HepG2 (cell line): ENCODE data around the gene MT4. TPM values are rescaled to one million over a fixed set of nuclear protein-coding genes. Genes with fewer than 3 reads are reported as not detected.
A peak's percentile ranks its signal among the peaks of the same experiment; 100 is the strongest.

Experiments used
- AGO2 ChIP-seq: fragments of 200-400 bp; formaldehyde crosslinking; optimal IDR thresholded peaks from 2 replicates; pipeline ENCODE3; 2017; ENCODE audit warnings: mild to moderate bottlenecking, low read depth, low read length, moderate library complexity
- CBX2 ChIP-seq, 2 experiments: fragments of 200-600 bp in 1 of 2; sonication (generic); formaldehyde crosslinking in 1 of 2; IDR thresholded peaks; 2 replicates each; pipeline versions ENCODE4 v1.7.0 to v1.8.1; 2018 to 2022; ENCODE audit warnings: low read depth in 2 of 2, low read length in 1 of 2, mild to moderate bottlenecking in 1 of 2, missing genetic modification reagents in 1 of 2
- CREM ChIP-seq, 2 experiments: sonication (generic) in 1 of 2; formaldehyde crosslinking in 1 of 2; IDR thresholded peaks; 2 replicates each; pipeline versions ENCODE4 v1.4.0 to v1.6.1; 2016 to 2020; ENCODE audit warnings: antibody characterized with exemption in 1 of 2, mild to moderate bottlenecking in 1 of 2, missing genetic modification reagents in 1 of 2
- DBP ChIP-seq: sonication (generic); formaldehyde crosslinking; IDR thresholded peaks from 2 replicates; pipeline ENCODE4 v1.4.0; 2020; ENCODE audit warnings: missing genetic modification reagents; ENCODE audit errors: not compliant biosample characterization
- HNF1B ChIP-seq: sonication (generic); formaldehyde crosslinking; IDR thresholded peaks from 2 replicates; pipeline ENCODE4 v1.5.1; 2020; ENCODE audit warnings: mild to moderate bottlenecking, moderate library complexity, missing genetic modification reagents
- HOXA7 ChIP-seq: sonication (generic); formaldehyde crosslinking; IDR thresholded peaks from 2 replicates; pipeline ENCODE4 v1.8.1; 2022; ENCODE audit warnings: mild to moderate bottlenecking, missing genetic modification reagents, moderate library complexity
- KLF15 ChIP-seq: sonication (generic); formaldehyde crosslinking; IDR thresholded peaks from 2 replicates; pipeline ENCODE4 v1.8.1; 2023; ENCODE audit warnings: borderline replicate concordance, mild to moderate bottlenecking, inconsistent platforms, missing genetic modification reagents, mixed read lengths
- MAZ ChIP-seq, 2 experiments: sonication (generic) in 1 of 2; formaldehyde crosslinking in 1 of 2; IDR thresholded peaks; 2 replicates each; pipeline versions ENCODE4 v1.5.0 to v1.6.1; 2012 to 2020; ENCODE audit warnings: low read depth in 2 of 2, mild to moderate bottlenecking in 2 of 2, borderline replicate concordance in 1 of 2, improper control_type of control experiment in 1 of 2, low read length in 1 of 2, missing genetic modification reagents in 1 of 2, moderate library complexity in 1 of 2
- MTA3 ChIP-seq: sonication (generic); formaldehyde crosslinking; IDR thresholded peaks from 2 replicates; pipeline ENCODE4 v1.4.0; 2020; ENCODE audit warnings: missing genetic modification reagents
- PPARG ChIP-seq: conservative IDR thresholded peaks from 2 replicates; pipeline ENCODE4 v1.6.1; 2016; ENCODE audit warnings: missing biosample characterization, missing genetic modification reagents
- SMARCC2 ChIP-seq: fragments of 450-650 bp; IDR thresholded peaks from 2 replicates; pipeline ENCODE4 v1.6.1; 2017; ENCODE audit warnings: antibody characterized with exemption, mild to moderate bottlenecking
- TGIF2 ChIP-seq: IDR thresholded peaks from 2 replicates; pipeline ENCODE4 v1.6.1; 2016; ENCODE audit warnings: control low read depth, missing compliant biosample characterization
- ZBTB1 ChIP-seq: sonication (generic); formaldehyde crosslinking; IDR thresholded peaks from 2 replicates; pipeline ENCODE4 v1.4.0; 2020; ENCODE audit warnings: missing genetic modification reagents, borderline replicate concordance
- ZBTB21 ChIP-seq: sonication (generic); formaldehyde crosslinking; IDR thresholded peaks from 2 replicates; pipeline ENCODE4 v1.4.0; 2020; ENCODE audit warnings: missing genetic modification reagents
- ZNF232 ChIP-seq: sonication (generic); formaldehyde crosslinking; IDR thresholded peaks from 2 replicates; pipeline ENCODE4 v1.4.0; 2020; ENCODE audit warnings: missing genetic modification reagents, borderline replicate concordance
- ZNF430 ChIP-seq: sonication (generic); formaldehyde crosslinking; IDR thresholded peaks from 2 replicates; pipeline ENCODE4 v1.9.0; 2021; ENCODE audit warnings: mild to moderate bottlenecking, missing genetic modification reagents
- ZNF552 ChIP-seq: sonication (generic); formaldehyde crosslinking; IDR thresholded peaks from 2 replicates; pipeline ENCODE4 v1.9.0; 2022; ENCODE audit warnings: missing genetic modification reagents, mild to moderate bottlenecking, borderline replicate concordance
- ZNF589 ChIP-seq: sonication (generic); formaldehyde crosslinking; conservative IDR thresholded peaks from 2 replicates; pipeline ENCODE4 v1.8.0; 2022; ENCODE audit warnings: mild to moderate bottlenecking, moderate library complexity, missing genetic modification reagents
- polyA plus RNA-seq, 8 experiments: library from polyadenylated mRNA; depleted of rRNA in 3 of 8; stranded (reverse) in 7 of 8; unstranded in 1 of 8; fragments of >200 nt; fragmentation: Illumina TruSeq in 4 of 8; extraction: Trizol in 4 of 8; gene quantifications; 2 replicates each; pipeline versions ENCODE4 v1.2.1 to v1.2.3, GENCODE V29; 2011 to 2016; ENCODE audit warnings: low read depth in 4 of 8, missing spikeins in 1 of 8, mixed read lengths in 1 of 8; ENCODE audit not compliant: insufficient read depth in 1 of 8
- total RNA-seq, 5 experiments: library from RNA; depleted of rRNA; stranded (reverse); fragments of >200 nt; fragmentation: Illumina TruSeq; extraction: Trizol; gene quantifications; 2 replicates each; pipeline ENCODE4 v1.2.3, GENCODE V29; 2016; ENCODE audit warnings: low read depth in 1 of 5
- TF ChIP-seq, protein P1 (sequence below), 2 experiments: sonication (generic) in 1 of 2; formaldehyde crosslinking in 1 of 2; IDR thresholded peaks; 2 replicates each; pipeline versions ENCODE4 v1.6.1 to v1.9.0; 2014 to 2022; ENCODE audit warnings: antibody characterized with exemption in 1 of 2, borderline replicate concordance in 1 of 2, inconsistent platforms in 1 of 2, low read depth in 1 of 2, missing genetic modification reagents in 1 of 2

Gene MT4
- total and polyA plus RNA-seq, 2 of the 13 experiments (the other 11 are each of a cell fraction or from before 2014, with no cell fraction given), result not detected

- TF ChIP-seq, protein P1, sequence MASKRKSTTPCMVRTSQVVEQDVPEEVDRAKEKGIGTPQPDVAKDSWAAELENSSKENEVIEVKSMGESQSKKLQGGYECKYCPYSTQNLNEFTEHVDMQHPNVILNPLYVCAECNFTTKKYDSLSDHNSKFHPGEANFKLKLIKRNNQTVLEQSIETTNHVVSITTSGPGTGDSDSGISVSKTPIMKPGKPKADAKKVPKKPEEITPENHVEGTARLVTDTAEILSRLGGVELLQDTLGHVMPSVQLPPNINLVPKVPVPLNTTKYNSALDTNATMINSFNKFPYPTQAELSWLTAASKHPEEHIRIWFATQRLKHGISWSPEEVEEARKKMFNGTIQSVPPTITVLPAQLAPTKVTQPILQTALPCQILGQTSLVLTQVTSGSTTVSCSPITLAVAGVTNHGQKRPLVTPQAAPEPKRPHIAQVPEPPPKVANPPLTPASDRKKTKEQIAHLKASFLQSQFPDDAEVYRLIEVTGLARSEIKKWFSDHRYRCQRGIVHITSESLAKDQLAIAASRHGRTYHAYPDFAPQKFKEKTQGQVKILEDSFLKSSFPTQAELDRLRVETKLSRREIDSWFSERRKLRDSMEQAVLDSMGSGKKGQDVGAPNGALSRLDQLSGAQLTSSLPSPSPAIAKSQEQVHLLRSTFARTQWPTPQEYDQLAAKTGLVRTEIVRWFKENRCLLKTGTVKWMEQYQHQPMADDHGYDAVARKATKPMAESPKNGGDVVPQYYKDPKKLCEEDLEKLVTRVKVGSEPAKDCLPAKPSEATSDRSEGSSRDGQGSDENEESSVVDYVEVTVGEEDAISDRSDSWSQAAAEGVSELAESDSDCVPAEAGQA (IDR thresholded peaks at IDR 0.05; ENCODE audit: low read depth), result 0 out of 2 replicates have a peak, but pooled peaks have one; percentile 26
- TF ChIP-seq, protein P1 (CRISPR knock-in tag; IDR thresholded peaks at IDR 0.05; ENCODE audit: borderline replicate concordance), result no peak
- TF ChIP-seq ZBTB21 (CRISPR knock-in tag) (no peak), DBP (no peak), HOXA7 (no peak), ZNF589 (CRISPR knock-in tag) (no peak), MAZ (IDR thresholded peaks at IDR 0.05; ENCODE audit: borderline replicate concordance, low read depth, low read length) (no peak), MAZ (CRISPR knock-in tag; IDR thresholded peaks at IDR 0.05; ENCODE audit: low read depth) (peak; percentile 69), ZBTB1 (CRISPR knock-in tag) (no peak), ZNF232 (CRISPR knock-in tag) (peak; percentile 20; the same call in 1 of the 2 replicates), KLF15 (CRISPR knock-in tag) (no peak), HNF1B (CRISPR knock-in tag) (peak; percentile 89), CBX2 (IDR thresholded peaks at IDR 0.05; ENCODE audit: low read depth, low read length) (no peak), CBX2 (CRISPR knock-in tag; IDR thresholded peaks at IDR 0.05; ENCODE audit: low read depth) (peak; percentile 81; the same call in 1 of the 2 replicates), ZNF430 (CRISPR knock-in tag) (peak; percentile 89), AGO2 (peak; percentile 49), ZNF552 (CRISPR knock-in tag) (no peak), SMARCC2 (no peak), MTA3 (CRISPR knock-in tag) (no peak), PPARG (CRISPR knock-in tag) (no peak; the same call in none of the 2 replicates), TGIF2 (CRISPR knock-in tag) (peak; percentile 40; the same call in 1 of the 2 replicates), CREM (IDR thresholded peaks at IDR 0.05) (no peak), CREM (CRISPR knock-in tag; IDR thresholded peaks at IDR 0.05) (no peak)
Observed at GRCh38 chr16:56519459-56520250, 45.2 kb upstream of the MT4 start, which contains the start of gene BBS2 (continued).
